ENCODE data around the gene ERBB4.

GRCh38 chr2:212294816-212295215 is 243.8 kb downstream of the ERBB4 start:
- TF ChIP-seq CTCF (IDR thresholded peaks at IDR 0.05; ENCODE audit: low read depth, low read length, poor library complexity, severe bottlenecking) (no peak), EZH2phosphoT487 (IDR thresholded peaks at IDR 0.05; ENCODE audit: borderline replicate concordance, low read length) (no peak)

All from DOHH2 (cell line).